Activated CD4-positive, alpha-beta T cell treated with anti-CD3 and anti-CD28 coated beads, Interleukin-2, Interleukin-6, amounts not matched to agents 100 ng/mL and 50 ng/mL, durations not matched to agents 16 hours and 8 hours (primary cell): ENCODE measurements around the gene SEPTIN8.

ENCODE experiments used
- DNase-seq: peaks from one replicate; pipeline ENCODE4 v3.0.0-alpha.2; 2020

Gene SEPTIN8

GRCh38 chr5:132777209-132778069 is at the start of gene SEPTIN8:
SEPTIN8 (minus strand) TSS chr5:132777239; CDS start chr5:132777137, 102 bp downstream.
- DNase-seq, result peak; percentile 47

- no peak for DNase-seq
Observed at GRCh38 chr5:132826424-132827082, 49.5 kb upstream of the SEPTIN8 start.

- DNase-seq, result no peak
Observed at GRCh38 chr5:132825834-132826391, 48.9 kb upstream of the SEPTIN8 start.

GRCh38 chr5:132825033-132825833 is 48.2 kb upstream of the SEPTIN8 start:
- DNase-seq, result no peak

GRCh38 chr5:132824426-132824825 is 47.4 kb upstream of the SEPTIN8 start:
- no peak for DNase-seq

- DNase-seq, result no peak
Observed at GRCh38 chr5:132823481-132824050, 46.5 kb upstream of the SEPTIN8 start.

- peak; percentile 34 for DNase-seq
Observed at GRCh38 chr5:132822650-132823480, 45.8 kb upstream of the SEPTIN8 start.

GRCh38 chr5:132821791-132822190 is 44.8 kb upstream of the SEPTIN8 start:
- no peak for DNase-seq

GRCh38 chr5:132821350-132821749 is 44.3 kb upstream of the SEPTIN8 start:
- DNase-seq, result no peak

- DNase-seq, result peak; percentile 93
Observed at GRCh38 chr5:132820162-132820754, 43.2 kb upstream of the SEPTIN8 start.

GRCh38 chr5:132819468-132819867 is 42.4 kb upstream of the SEPTIN8 start:
- DNase-seq, result no peak

- no peak for DNase-seq
Observed at GRCh38 chr5:132817011-132817410, 40.0 kb upstream of the SEPTIN8 start.

- no peak for DNase-seq
Observed at GRCh38 chr5:132816554-132816953, 39.5 kb upstream of the SEPTIN8 start.

- no peak for DNase-seq
Observed at GRCh38 chr5:132816083-132816482, 39.0 kb upstream of the SEPTIN8 start.

- no peak for DNase-seq
Observed at GRCh38 chr5:132815454-132815853, 38.4 kb upstream of the SEPTIN8 start.

GRCh38 chr5:132814503-132815294 is 37.7 kb upstream of the SEPTIN8 start:
- no peak for DNase-seq

- peak; percentile 28 for DNase-seq
Observed at GRCh38 chr5:132813599-132814502, 36.8 kb upstream of the SEPTIN8 start.

- DNase-seq, result no peak
Observed at GRCh38 chr5:132812781-132813598, 36.0 kb upstream of the SEPTIN8 start, which contains the start of gene SOWAHA. SOWAHA (plus strand) TSS chr5:132813302; CDS start chr5:132813622, 320 bp downstream.
